Uterus (tissue), 2 donors: ENCODE measurements around the gene CRB1.

Experiments used
- CTCF ChIP-seq, 4 experiments: fragments of 200-600 bp in 2 of 4; fragments of 450-650 bp in 2 of 4; sonication (generic) in 2 of 4; IDR thresholded peaks; one replicate each; pipeline ENCODE4 v1.5.1; 2016 to 2019; ENCODE audit warnings: antibody characterized with exemption in 4 of 4, mild to moderate bottlenecking in 2 of 4, moderate library complexity in 1 of 4
- POLR2A ChIP-seq, 2 donors: fragments of 450-650 bp; IDR thresholded peaks; one replicate each; pipeline ENCODE4 v1.6.1; 2016; ENCODE audit warnings: antibody characterized with exemption in 2 of 2, mild to moderate bottlenecking in 1 of 2, moderate library complexity in 1 of 2

- TF ChIP-seq CTCF (IDR thresholded peaks at IDR 0.05) (no peak), POLR2A (IDR thresholded peaks at IDR 0.05) (no peak)
These were observed 45.9 kb upstream of the CRB1 start for GRCh38 chr1:197222025-197222685.
